DND-41 (cell line): ENCODE data around the gene PTGER3.

Source experiments
- CTCF ChIP-seq: IDR thresholded peaks from 2 replicates; pipeline ENCODE4 v1.5.1; 2012; ENCODE audit warnings: borderline replicate concordance, low read length, moderate library complexity, mild to moderate bottlenecking; ENCODE audit not compliant: poor library complexity, severe bottlenecking; ENCODE audit errors: extremely low read depth
- EZH2 ChIP-seq: IDR thresholded peaks from 3 replicates; pipeline ENCODE4 v1.6.1; 2012; ENCODE audit warnings: borderline replicate concordance, low read depth, mild to moderate bottlenecking, moderate library complexity, low read length, inconsistent platforms; ENCODE audit not compliant: severe bottlenecking

GRCh38 chr1:70930062-70930461, 117.6 kb downstream of the PTGER3 start:
- no peak for TF ChIP-seq CTCF
- no peak for TF ChIP-seq EZH2
